ENCODE measurements around the gene KCTD15. TPM values are rescaled to one million over a fixed set of nuclear protein-coding genes. Genes with fewer than 3 reads are reported as not detected.

KCTD15 gene
- total RNA-seq, 1 experiment from 2014 or later: 9.9 TPM

GRCh38 chr19:33813391-33814101, 16.9 kb downstream of the KCTD15 start:
- DNase-seq (ENCODE audit: low spot score): no peak
- Histone ChIP-seq H3K27ac (ENCODE audit: low read depth, low read length, poor library complexity, severe bottlenecking) (no peak overlapping the region), H3K9me3 (ENCODE audit: low read depth, low read length, poor library complexity, severe bottlenecking) (no peaks in the 10 kb centered on the region), H3K4me3 (ENCODE audit: low read depth, low read length, poor library complexity, severe bottlenecking) (no peak overlapping the region), H3K4me1 (ENCODE audit: insufficient read depth, low read length, poor library complexity, severe bottlenecking) (no peaks in the 10 kb centered on the region), H3K36me3 (ENCODE audit: insufficient read depth, low read length, poor library complexity, severe bottlenecking) (no peaks in the 10 kb centered on the region), H3K27me3 (replicated peaks; ENCODE audit: insufficient read depth, low read depth, low read length, poor library complexity) (no peaks in the 10 kb centered on the region)
- intact Hi-C loops (cut with micrococcal nuclease; ENCODE audit: unreplicated experiment): no loop called here
- POLR2A ChIA-PET (ENCODE audit: low non-redundant PET): no interaction called here
- TF ChIP-seq EZH2 (IDR thresholded peaks at IDR 0.05; ENCODE audit: borderline replicate concordance, low read depth, low read length, poor library complexity, severe bottlenecking): no peak
- no peak for TF ChIP-seq CTCF (conservative IDR thresholded peaks at IDR 0.05; ENCODE audit: low read depth, low read length)
- CTCF ChIA-PET: no interaction called here
- no TSS peak for BruUV-seq (replicated peaks)

- H3K27ac ChIP-seq (ENCODE audit: low read depth, low read length, poor library complexity, severe bottlenecking): no peak overlapping the region
- BruUV-seq (replicated peaks): no TSS peak
- POLR2A ChIA-PET (ENCODE audit: low non-redundant PET): no interaction called here
Observed at GRCh38 chr19:33814181-33815165, 17.8 kb downstream of the KCTD15 start.

More at GRCh38 chr19:33814181-33815165, 17.8 kb downstream of the KCTD15 start:
- Histone ChIP-seq H3K9me3 (ENCODE audit: low read depth, low read length, poor library complexity, severe bottlenecking) (no peaks in the 10 kb centered on the region), H3K27me3 (replicated peaks; ENCODE audit: insufficient read depth, low read depth, low read length, poor library complexity) (no peaks in the 10 kb centered on the region), H3K36me3 (ENCODE audit: insufficient read depth, low read length, poor library complexity, severe bottlenecking) (no peaks in the 10 kb centered on the region), H3K4me1 (ENCODE audit: insufficient read depth, low read length, poor library complexity, severe bottlenecking) (no peaks in the 10 kb centered on the region), H3K4me3 (ENCODE audit: low read depth, low read length, poor library complexity, severe bottlenecking) (no peak overlapping the region)
- no peak for TF ChIP-seq CTCF (conservative IDR thresholded peaks at IDR 0.05; ENCODE audit: low read depth, low read length)
- TF ChIP-seq EZH2 (IDR thresholded peaks at IDR 0.05; ENCODE audit: borderline replicate concordance, low read depth, low read length, poor library complexity, severe bottlenecking): no peak
- intact Hi-C loops (cut with micrococcal nuclease; ENCODE audit: unreplicated experiment): no loop called here
- no peak for DNase-seq (ENCODE audit: low spot score)
- CTCF ChIA-PET: no interaction called here
